Jurkat, Clone E6-1 (cell line): ENCODE measurements around the gene KLF13.
A peak's percentile ranks its signal among the peaks of the same experiment; 100 is the strongest.

ENCODE experiments used
- DNase-seq: peaks from one replicate; pipeline ENCODE4 v3.0.0-alpha.2; 2011; ENCODE audit warnings: low read depth, low spot score
- H3K4me3 ChIP-seq: 2 replicates; pipeline ENCODE4 v1.5.1; 2011; ENCODE audit warnings: mild to moderate bottlenecking, low read length, control low read depth, moderate library complexity

The KLF13 gene

GRCh38 chr15:31328969-31329639 is 2.5 kb downstream of the KLF13 start:
- peak overlapping the region; percentile 56 for H3K4me3 ChIP-seq
- DNase-seq: no peak

- DNase-seq: no peak
- no peak overlapping the region for H3K4me3 ChIP-seq
These were observed 3.0 kb downstream of the KLF13 start for GRCh38 chr15:31329640-31330010.

- H3K4me3 ChIP-seq: no peak overlapping the region
- no peak for DNase-seq
These were observed 3.6 kb downstream of the KLF13 start for GRCh38 chr15:31330111-31330785.

GRCh38 chr15:31330836-31331235 is 4.2 kb downstream of the KLF13 start:
- no peak overlapping the region for H3K4me3 ChIP-seq
- DNase-seq: no peak

- DNase-seq: no peak
These were observed 4.8 kb downstream of the KLF13 start for GRCh38 chr15:31331389-31331788.

GRCh38 chr15:31332020-31332680 is 5.5 kb downstream of the KLF13 start:
- H3K4me3 ChIP-seq: no peak overlapping the region

More at GRCh38 chr15:31331389-31331788, 4.8 kb downstream of the KLF13 start:
- H3K4me3 ChIP-seq: no peak overlapping the region

GRCh38 chr15:31332681-31333071 is 6.0 kb downstream of the KLF13 start:
- no peak overlapping the region for H3K4me3 ChIP-seq
- DNase-seq: no peak

More at GRCh38 chr15:31332020-31332680, 5.5 kb downstream of the KLF13 start:
- DNase-seq: no peak

GRCh38 chr15:31333119-31333518 is 6.5 kb downstream of the KLF13 start:
- DNase-seq: no peak
- no peak overlapping the region for H3K4me3 ChIP-seq

- no peak overlapping the region for H3K4me3 ChIP-seq
- DNase-seq: no peak
These were observed 7.2 kb downstream of the KLF13 start for GRCh38 chr15:31333820-31334219.

- DNase-seq: no peak
- H3K4me3 ChIP-seq: no peak overlapping the region
These were observed 9.5 kb downstream of the KLF13 start for GRCh38 chr15:31335989-31336592.

- H3K4me3 ChIP-seq: no peak overlapping the region
- no peak for DNase-seq
These were observed 10.1 kb downstream of the KLF13 start for GRCh38 chr15:31336593-31337295.

GRCh38 chr15:31337352-31338031 is 10.9 kb downstream of the KLF13 start:
- H3K4me3 ChIP-seq: no peak overlapping the region
- DNase-seq: no peak

GRCh38 chr15:31338318-31338878 is 11.8 kb downstream of the KLF13 start:
- H3K4me3 ChIP-seq: no peak overlapping the region
- no peak for DNase-seq

- no peak for DNase-seq
- no peak overlapping the region for H3K4me3 ChIP-seq
These were observed 12.4 kb downstream of the KLF13 start for GRCh38 chr15:31338879-31339557.

- no peak for DNase-seq
- H3K4me3 ChIP-seq: no peak overlapping the region
These were observed 12.9 kb downstream of the KLF13 start for GRCh38 chr15:31339558-31339895.

GRCh38 chr15:31340047-31340446 is 13.4 kb downstream of the KLF13 start:
- no peak overlapping the region for H3K4me3 ChIP-seq
- no peak for DNase-seq

- H3K4me3 ChIP-seq: no peak overlapping the region
- DNase-seq: no peak
These were observed 14.0 kb downstream of the KLF13 start for GRCh38 chr15:31340592-31340991.

- DNase-seq: no peak
- no peak overlapping the region for H3K4me3 ChIP-seq
These were observed 14.4 kb downstream of the KLF13 start for GRCh38 chr15:31341071-31341470.
